ENCODE results near the gene TMEM167A.
"Not testable (repeated sequence)": the region's sequence is repeated elsewhere in the genome, so short reads cannot be mapped to it uniquely, and the experiment has no call there.

The TMEM167A gene

GRCh38 chr5:83085106-83085505 lies 7.9 kb upstream of the TMEM167A start:
- DNase-seq = no peak

- DNase-seq = no peak
Observed at GRCh38 chr5:83084336-83084735, 7.1 kb upstream of the TMEM167A start.

GRCh38 chr5:83082750-83083149 lies 5.6 kb upstream of the TMEM167A start:
- no peak for DNase-seq

- no peak for DNase-seq
Observed at GRCh38 chr5:83077662-83078261, 568 bp upstream of the TMEM167A start.

GRCh38 chr5:83072966-83073365 lies 4.2 kb downstream of the TMEM167A start:
- no peak for DNase-seq

GRCh38 chr5:83071286-83072051 lies 5.7 kb downstream of the TMEM167A start:
- DNase-seq = no peak

GRCh38 chr5:83069096-83069799 lies 7.9 kb downstream of the TMEM167A start:
- no peak for DNase-seq

- DNase-seq = not testable (repeated sequence)
Observed at GRCh38 chr5:83067377-83067776, 9.8 kb downstream of the TMEM167A start.

- no peak for DNase-seq
Observed at GRCh38 chr5:83066548-83067110, 10.6 kb downstream of the TMEM167A start.

- no peak for DNase-seq
Observed at GRCh38 chr5:83059341-83059740, 17.9 kb downstream of the TMEM167A start.

- no peak for DNase-seq
Observed at GRCh38 chr5:83058726-83059125, 18.5 kb downstream of the TMEM167A start.

GRCh38 chr5:83055166-83055565 lies 22.0 kb downstream of the TMEM167A start:
- DNase-seq = no peak

GRCh38 chr5:83050723-83051340 lies 26.4 kb downstream of the TMEM167A start:
- no peak for DNase-seq

- no peak for DNase-seq
Observed at GRCh38 chr5:83049370-83049885, 27.8 kb downstream of the TMEM167A start.

GRCh38 chr5:83048811-83049210 lies 28.4 kb downstream of the TMEM167A start:
- DNase-seq = no peak

- DNase-seq = no peak
Observed at GRCh38 chr5:83048277-83048676, 28.9 kb downstream of the TMEM167A start.

GRCh38 chr5:83044926-83045325 lies 32.3 kb downstream of the TMEM167A start:
- DNase-seq = no peak

- DNase-seq = no peak
Observed at GRCh38 chr5:83042507-83042906, 34.7 kb downstream of the TMEM167A start.

- DNase-seq = no peak
Observed at GRCh38 chr5:83038924-83039323, 38.3 kb downstream of the TMEM167A start.

- no peak for DNase-seq
Observed at GRCh38 chr5:83036991-83037575, 40.1 kb downstream of the TMEM167A start.

- DNase-seq = peak; percentile 60
Observed at GRCh38 chr5:83035373-83036100, 41.7 kb downstream of the TMEM167A start.
